GM12891 (cell line): ENCODE measurements around the gene NANS.
"Not testable (repeated sequence)": the region's sequence is repeated elsewhere in the genome, so short reads cannot be mapped to it uniquely, and the experiment has no call there.

ENCODE experiments used
- DNase-seq: peaks from one replicate; pipeline ENCODE4 v3.0.0; 2011; ENCODE audit warnings: low spot score; ENCODE audit not compliant: insufficient read length
- FAIRE-seq: peaks from 2 replicates; lab custom pipeline; 2011; peaks lifted over from hg19 to GRCh38; lab: Jason Lieb, UNC
- PAX5 ChIP-seq: IDR thresholded peaks from 2 replicates; pipeline ENCODE4 v1.6.1; 2011; ENCODE audit warnings: low read length, moderate library complexity, mild to moderate bottlenecking; ENCODE audit not compliant: insufficient read depth, severe bottlenecking
- POLR2A ChIP-seq: IDR thresholded peaks from 2 replicates; pipeline ENCODE4 v1.6.1; 2011; ENCODE audit warnings: low read depth, low read length, control low read depth
- POLR2AphosphoS5 ChIP-seq: IDR thresholded peaks from 2 replicates; pipeline ENCODE4 v1.6.1; 2011; ENCODE audit warnings: low read depth, low read length, control low read depth
- POU2F2 ChIP-seq: IDR thresholded peaks from 2 replicates; pipeline ENCODE4 v1.6.1; 2011; ENCODE audit warnings: low read depth, mild to moderate bottlenecking, control low read depth, low read length, moderate library complexity
- SPI1 ChIP-seq: IDR thresholded peaks from 2 replicates; pipeline ENCODE4 v1.6.1; 2011; ENCODE audit warnings: low read depth, low read length, control low read depth
- TAF1 ChIP-seq: IDR thresholded peaks from 2 replicates; pipeline ENCODE4 v1.6.1; 2011; ENCODE audit warnings: low read depth, low read length, control low read depth

Gene NANS

GRCh38 chr9:98019098-98019497, 37.4 kb upstream of the NANS start:
- DNase-seq (no peak), FAIRE-seq (no peak)
- TF ChIP-seq SPI1 (peak; percentile 63), PAX5 (no peak)

GRCh38 chr9:98019869-98020268, 36.7 kb upstream of the NANS start:
- not testable (repeated sequence) for DNase-seq, FAIRE-seq

- no peak for DNase-seq
- no peak for TF ChIP-seq POLR2AphosphoS5
- no peak for TF ChIP-seq POLR2A
- TF ChIP-seq POU2F2 = no peak
- TF ChIP-seq PAX5 = no peak
- no peak for TF ChIP-seq TAF1
- no peak for FAIRE-seq
These were observed 35.9 kb upstream of the NANS start for GRCh38 chr9:98020476-98021145.

DNA sequence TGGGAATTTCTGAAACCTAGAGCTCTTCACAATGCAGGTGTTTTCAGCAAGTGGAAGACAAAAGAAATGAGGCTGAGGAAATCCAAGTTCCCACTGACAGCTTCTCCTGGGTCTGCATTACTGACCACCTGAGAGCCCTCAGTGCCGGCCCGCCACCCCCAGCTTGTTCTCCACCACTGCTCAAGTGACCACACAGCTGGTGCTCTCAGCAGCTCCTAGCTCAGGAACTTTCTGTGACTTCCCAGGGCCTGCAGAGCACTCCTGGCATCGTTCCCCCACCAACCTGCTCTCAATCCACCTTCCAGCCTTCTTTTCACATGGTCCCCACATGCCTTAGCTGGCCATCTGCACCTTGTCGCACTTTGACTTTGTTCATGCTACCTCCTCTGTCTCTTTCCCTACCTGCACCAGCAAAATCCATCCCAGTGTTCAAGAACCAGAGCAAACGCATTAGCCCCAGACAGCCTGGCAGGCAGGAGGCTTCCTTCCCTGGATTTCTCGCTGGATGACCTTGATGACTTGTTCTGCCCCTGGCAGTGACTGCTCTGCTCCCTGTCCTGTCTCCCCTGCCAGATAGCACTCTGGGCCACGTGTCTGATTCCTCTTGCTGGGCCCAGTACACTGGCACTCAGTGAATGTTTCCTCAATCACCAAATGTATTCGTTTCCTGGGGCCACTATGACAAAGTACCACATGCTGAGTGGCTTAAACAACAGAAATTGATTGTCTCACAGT, 35.1 kb upstream of the NANS start:
- no peak for DNase-seq
- no peak for FAIRE-seq
- no peak for TF ChIP-seq SPI1
- no peak for TF ChIP-seq POLR2A
- TF ChIP-seq POU2F2 = no peak
- no peak for TF ChIP-seq PAX5
- no peak for TF ChIP-seq POLR2AphosphoS5
- TF ChIP-seq TAF1 = no peak

GRCh38 chr9:98022447-98022846, 34.1 kb upstream of the NANS start:
- DNase-seq (no peak), FAIRE-seq (no peak)
- TF ChIP-seq TAF1 = no peak
- TF ChIP-seq PAX5 = no peak
- TF ChIP-seq POLR2A = no peak
- no peak for TF ChIP-seq SPI1
- TF ChIP-seq POLR2AphosphoS5 = no peak
- no peak for TF ChIP-seq POU2F2

DNA sequence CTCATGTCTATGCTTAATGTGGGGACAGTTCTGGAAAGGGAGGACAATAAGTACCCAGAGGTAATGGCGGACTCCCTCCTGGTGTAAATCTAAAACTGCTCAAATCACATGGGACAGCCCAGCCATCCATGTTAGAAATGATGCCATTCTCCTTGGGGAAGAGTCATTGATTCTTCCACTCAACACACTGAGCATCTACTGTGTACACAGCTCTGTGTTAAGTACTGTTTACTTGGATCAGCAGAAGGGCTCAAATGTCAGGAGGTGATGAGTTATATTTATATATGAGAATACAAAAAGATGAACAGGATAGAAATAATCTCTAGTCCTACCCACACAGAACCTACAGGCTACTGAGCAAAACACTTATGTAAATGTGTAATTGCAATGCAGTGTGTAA, 31.8 kb upstream of the NANS start:
- TF ChIP-seq POLR2AphosphoS5 (no peak), TAF1 (no peak), POLR2A (no peak), PAX5 (no peak), POU2F2 (no peak), SPI1 (no peak)
- FAIRE-seq (no peak), DNase-seq (no peak)

DNA sequence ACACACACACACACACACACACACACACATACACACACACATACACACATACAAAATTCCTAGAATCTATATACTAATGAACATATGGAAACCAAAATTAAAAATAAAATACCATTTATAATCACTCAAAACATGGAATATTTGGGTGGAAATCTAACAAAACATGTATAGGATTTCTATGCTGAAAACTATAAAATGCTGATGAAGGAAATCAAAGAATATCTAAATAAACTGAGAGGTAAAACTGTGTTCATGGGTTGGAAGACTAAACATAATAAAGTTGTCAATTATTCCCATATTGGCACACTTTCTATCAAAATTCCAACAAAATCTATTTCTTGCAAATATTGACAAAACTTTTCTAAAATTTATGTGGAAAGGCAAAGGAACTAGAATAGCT, 25.4 kb upstream of the NANS start:
- FAIRE-seq (no peak), DNase-seq (no peak)
- TF ChIP-seq POLR2A = no peak

DNA sequence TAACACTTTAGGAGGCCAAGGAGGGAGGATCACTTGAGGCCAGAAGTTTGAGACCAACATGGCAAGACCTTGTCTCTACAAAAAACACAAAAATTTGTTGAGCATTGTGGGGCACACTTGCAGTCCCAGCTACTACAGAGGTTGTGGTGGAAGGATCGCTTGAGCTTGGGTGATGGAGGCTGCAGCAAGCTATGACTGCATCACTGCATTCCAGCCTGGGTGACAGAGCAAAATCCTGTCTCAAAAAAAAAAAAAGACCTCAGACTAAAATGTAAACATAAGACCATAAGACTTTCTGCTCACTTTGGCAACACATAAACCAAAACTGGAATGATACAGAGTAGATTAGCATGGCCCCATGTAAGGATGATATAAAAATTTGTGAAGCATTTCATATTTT, 24.6 kb upstream of the NANS start:
- DNase-seq (no peak), FAIRE-seq (no peak)
- TF ChIP-seq POLR2A (no peak), SPI1 (no peak), POU2F2 (no peak), PAX5 (no peak), TAF1 (no peak), POLR2AphosphoS5 (no peak)

DNA sequence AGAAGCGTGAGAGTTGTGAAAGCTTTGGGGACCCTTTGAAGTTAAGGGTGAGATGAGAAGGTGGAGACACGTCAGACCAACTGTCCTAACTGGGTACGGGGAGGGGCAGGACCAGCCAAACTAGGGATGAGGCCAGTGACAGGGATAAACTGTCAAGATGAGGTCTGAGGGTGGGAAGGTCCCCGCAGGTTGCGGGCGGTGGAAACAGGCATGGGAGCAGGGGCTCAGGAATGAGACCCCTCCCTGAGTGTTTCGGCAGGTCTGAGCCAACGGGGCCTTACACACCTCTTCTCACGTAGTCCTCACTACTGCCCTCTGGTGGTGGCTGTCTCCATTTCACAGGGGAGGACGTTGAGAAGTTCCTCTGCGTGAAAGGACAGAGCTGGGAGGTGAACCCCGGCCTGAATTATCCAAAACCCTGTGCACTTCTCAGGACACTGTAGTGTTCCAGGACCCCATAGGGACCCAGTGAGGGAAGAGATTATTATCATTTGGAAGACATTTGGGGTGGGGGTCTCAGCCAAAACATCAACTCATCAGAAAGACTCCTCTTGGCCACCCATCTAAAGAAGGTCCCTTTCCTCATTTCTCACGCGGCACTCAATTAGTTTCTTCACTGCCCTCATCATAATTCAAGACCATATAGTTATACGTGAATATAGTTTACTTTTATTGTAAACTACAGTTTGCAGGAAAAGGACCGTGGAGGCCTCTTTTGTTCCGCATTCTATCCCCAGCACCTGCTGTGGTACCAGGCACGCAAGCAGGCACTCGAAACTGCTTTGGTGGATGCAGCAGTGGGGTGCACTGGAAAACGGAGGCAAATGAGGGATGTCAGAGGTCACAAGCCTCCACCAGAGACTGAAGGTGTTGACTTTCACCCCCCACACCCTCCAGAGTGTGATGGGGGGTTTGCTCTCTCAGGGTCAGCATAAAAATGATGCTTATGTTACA, 21.7 kb upstream of the NANS start:
- peak; percentile 91 for FAIRE-seq
- no peak for DNase-seq

DNA sequence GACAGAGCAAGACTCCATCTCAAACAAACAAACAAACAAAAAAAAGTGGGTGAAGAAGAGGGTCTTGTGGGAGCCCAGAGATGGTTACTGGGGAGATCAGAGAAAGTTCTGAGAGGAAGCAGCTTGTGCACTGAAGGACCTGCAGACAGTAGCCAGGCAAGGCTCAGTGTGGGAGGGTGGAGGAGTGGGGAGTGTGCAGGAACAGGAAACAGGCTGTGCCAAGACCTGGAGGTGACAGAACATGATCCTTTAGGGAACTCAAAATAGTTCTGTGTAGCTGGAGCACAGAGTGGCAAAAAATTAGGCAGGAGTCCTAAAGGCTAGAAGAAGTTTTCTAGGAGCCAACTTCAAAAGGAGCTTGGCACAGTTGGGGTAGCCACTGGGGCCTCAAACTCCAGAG, 19.2 kb upstream of the NANS start:
- TF ChIP-seq PAX5 = no peak
- TF ChIP-seq TAF1 = no peak
- no peak for TF ChIP-seq POLR2A
- no peak for TF ChIP-seq POLR2AphosphoS5
- no peak for TF ChIP-seq SPI1
- FAIRE-seq = no peak
- no peak for DNase-seq

More for the DNA sequence above, 21.7 kb upstream of the NANS start:
- peak; percentile 41; the same call in 1 of the 2 replicates for TF ChIP-seq SPI1
- no peak for TF ChIP-seq POLR2AphosphoS5
